ENCODE measurements around the gene ADRB2.

The ADRB2 gene

DNA sequence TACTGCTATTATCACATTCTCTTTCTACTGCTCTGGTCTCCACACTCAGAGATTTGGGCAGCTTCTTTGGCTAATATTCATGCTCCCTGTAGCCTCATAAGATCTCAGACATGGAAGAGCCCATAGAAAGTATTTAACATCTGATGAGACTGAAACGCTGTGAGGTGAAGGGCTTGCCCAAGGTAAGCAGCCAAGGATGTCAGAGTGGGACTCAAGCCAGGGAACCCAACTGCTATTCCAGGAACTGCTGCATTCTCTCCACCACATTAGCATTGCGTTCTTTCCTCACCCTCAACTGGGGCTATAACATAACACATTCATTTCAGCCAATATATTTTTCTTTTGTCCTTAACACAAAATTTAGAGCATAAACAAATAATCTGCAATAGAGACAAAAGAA is 3.8 kb downstream of the ADRB2 start:
- H3K4me3 ChIP-seq (ENCODE audit: low read length): peak overlapping the region; percentile 99
- DNase-seq (ENCODE audit: low read depth): peak; percentile 32
- TF ChIP-seq CTCF (IDR thresholded peaks at IDR 0.05; ENCODE audit: insufficient read depth, low read depth, low read length, missing control alignments): no peak

DNA sequence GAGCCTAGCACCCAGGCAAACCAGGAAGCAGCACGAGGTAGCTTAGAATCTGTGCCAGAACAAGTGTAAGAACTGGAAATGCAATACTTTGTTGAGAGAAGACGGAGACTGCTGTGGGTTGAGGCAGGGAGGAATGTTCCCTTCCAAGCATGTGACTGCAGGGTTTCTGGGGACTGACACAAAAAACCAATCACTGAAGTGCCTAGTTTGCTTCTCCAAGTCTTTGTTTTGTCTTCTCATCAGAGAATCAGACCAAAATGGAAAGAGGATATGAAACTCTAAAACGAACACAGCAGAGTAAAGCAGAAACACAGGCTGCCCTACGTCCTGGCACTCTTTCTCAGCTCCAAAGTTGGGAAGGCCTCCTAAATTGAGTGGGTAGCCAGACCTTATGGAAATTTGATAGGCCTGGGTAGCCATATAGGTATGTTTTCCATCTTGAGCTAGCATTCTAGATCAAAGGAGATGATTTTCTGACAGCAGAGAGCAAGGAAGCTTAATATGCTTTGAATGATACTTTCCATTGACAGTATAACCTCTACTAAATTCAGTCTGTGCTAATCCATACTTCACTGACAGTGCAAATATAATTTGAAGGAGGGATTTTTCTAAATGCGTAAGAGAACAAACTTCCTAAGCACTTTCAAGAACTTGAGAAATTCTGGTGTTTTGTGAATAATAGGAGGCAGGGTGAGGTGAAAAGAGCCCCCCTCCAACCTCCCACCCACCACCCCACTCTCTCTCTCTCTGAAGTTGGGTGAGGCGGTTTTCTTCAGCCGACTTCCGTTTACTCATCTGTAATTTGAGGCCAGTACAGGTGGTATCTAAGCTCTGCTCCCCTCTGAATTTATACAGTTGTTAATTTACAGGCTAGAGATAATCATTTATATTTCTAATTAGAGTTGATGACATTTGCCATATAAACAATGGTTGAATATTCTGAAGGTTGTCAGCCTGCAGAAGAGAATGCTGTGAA is 5.5 kb downstream of the ADRB2 start:
- TF ChIP-seq CTCF (IDR thresholded peaks at IDR 0.05; ENCODE audit: insufficient read depth, low read depth, low read length, missing control alignments): no peak

DNA sequence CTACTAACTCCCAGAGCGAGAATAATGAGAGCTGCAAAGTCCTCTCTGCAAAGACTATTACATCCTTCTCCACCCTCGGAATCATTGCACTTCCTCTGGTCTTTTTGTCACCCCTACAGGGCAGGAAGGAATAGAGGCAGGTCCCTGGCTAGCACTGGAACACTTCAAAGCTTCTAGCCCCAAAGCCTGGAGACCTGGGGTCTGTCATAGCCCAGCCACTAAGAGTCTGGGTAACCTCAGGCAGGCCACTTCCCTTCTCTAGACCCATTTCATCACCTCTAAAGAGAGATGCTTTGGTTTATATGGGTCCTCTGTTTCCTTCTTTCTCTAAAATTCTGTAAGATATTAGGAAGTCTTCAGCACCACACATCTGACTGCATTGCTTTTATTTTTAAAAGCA is 6.7 kb downstream of the ADRB2 start:
- TF ChIP-seq CTCF (IDR thresholded peaks at IDR 0.05; ENCODE audit: insufficient read depth, low read depth, low read length, missing control alignments): no peak

More for the DNA sequence above, 5.5 kb downstream of the ADRB2 start:
- peak overlapping the region; percentile 99 for H3K4me3 ChIP-seq (ENCODE audit: low read length)
- DNase-seq (ENCODE audit: low read depth): peak; percentile 29

DNA sequence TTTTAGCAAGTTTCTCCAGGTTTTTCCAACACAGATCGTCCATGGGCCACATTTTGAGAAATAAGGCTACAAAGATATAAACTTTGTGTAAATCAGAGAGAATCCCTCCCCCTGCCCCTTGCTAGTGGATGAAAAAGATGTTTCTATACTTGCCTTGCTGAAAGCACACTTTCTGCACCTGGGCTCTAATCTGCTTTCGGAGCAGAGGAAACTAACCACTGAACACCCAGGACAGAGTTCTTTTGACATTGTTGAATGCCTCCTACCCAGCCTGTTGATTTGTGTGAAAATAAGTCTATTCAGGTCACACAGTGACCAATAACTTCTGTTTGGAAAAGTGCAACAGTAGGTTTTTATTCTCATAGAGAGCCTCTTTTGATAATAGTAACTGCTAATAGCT is 7.5 kb downstream of the ADRB2 start:
- TF ChIP-seq CTCF (IDR thresholded peaks at IDR 0.05; ENCODE audit: insufficient read depth, low read depth, low read length, missing control alignments): no peak
- no peak for DNase-seq (ENCODE audit: low read depth)
- no peak overlapping the region for H3K4me3 ChIP-seq (ENCODE audit: low read length)

More for the DNA sequence above, 6.7 kb downstream of the ADRB2 start:
- DNase-seq (ENCODE audit: low read depth): no peak
- peak overlapping the region; percentile 21 for H3K4me3 ChIP-seq (ENCODE audit: low read length)

DNA sequence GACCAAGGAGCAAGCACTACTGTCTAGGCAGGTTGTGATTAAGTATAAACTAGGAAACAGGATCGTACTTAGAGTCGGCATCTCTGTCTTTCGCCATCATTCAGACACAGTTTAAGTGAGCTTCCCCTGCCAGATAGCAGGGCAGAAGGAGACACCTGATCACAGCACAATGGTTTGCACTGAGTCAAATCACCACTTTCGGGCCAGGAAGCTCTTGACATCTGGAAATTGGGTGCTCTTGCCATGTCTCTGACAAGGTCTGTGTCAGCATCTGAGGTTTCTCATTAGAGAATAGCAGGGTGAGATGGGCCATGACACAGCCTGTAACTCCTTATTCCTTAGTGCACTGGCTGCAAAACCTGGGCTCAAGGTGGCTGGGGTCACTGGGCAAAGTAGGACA is 8.3 kb downstream of the ADRB2 start:
- no peak for TF ChIP-seq CTCF (IDR thresholded peaks at IDR 0.05; ENCODE audit: insufficient read depth, low read depth, low read length, missing control alignments)
- no peak overlapping the region for H3K4me3 ChIP-seq (ENCODE audit: low read length)
- DNase-seq (ENCODE audit: low read depth): peak; percentile 36

DNA sequence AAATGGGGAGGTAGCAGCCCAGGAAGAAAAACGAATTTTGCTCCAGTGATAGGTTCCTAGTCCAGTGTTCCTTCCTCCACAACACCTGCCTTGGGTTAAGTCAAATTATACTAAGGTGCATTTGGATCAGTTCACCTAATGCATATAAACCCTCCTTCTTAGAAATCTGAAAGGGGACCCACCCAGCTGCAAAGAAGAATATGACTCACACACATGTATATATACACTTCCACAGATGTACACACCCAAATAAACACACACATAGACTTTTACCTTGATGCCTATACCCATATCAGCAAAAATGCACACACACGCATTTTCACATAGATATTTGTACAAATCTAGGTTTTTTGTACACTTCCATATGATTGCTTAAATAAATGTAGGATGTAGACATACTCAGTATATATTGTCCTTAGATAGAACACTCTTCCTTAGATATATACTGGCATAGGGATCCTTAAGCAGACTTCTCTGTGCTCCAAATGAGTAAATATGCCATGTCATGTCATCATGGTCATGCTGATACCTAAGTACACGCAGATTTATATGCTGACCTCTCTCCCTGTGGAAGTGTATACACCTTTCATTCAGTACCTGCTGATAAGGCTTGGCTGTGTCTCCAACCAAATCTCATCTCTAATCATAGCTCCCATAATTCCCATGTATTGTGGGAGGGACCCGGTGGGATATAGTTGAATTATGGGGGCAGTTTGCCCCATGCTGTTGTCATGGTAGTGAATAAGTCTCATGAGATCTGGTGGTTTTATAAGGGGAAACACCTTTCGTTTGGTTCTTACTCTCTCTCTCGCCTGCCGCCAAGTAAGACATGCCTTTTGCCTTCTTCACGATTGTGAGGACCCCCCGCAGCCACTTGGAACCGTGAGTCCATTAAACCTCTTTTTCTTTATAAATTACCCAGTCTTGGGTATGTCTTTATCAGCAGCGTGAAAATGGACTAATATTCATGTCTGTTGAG is 10.2 kb downstream of the ADRB2 start:
- peak; percentile 36 for DNase-seq (ENCODE audit: low read depth)
- no peak for TF ChIP-seq CTCF (IDR thresholded peaks at IDR 0.05; ENCODE audit: insufficient read depth, low read depth, low read length, missing control alignments)
- H3K4me3 ChIP-seq (ENCODE audit: low read length): no peak overlapping the region
